GM12875 (cell line): ENCODE measurements around the gene COL25A1.

Source experiments
- H3K4me3 ChIP-seq: one replicate; pipeline ENCODE4 v1.5.1; 2011; ENCODE audit warnings: low read depth, low read length, control low read depth
- CTCF ChIP-seq: IDR thresholded peaks from 2 replicates; pipeline ENCODE4 v1.5.1; 2011; ENCODE audit warnings: low read depth, mild to moderate bottlenecking, control low read depth, inconsistent platforms, low read length, moderate library complexity, borderline replicate concordance; ENCODE audit not compliant: insufficient read depth

The COL25A1 gene

GRCh38 chr4:109238746-109239145 is 63.7 kb downstream of the COL25A1 start:
- no peak for TF ChIP-seq CTCF
- H3K4me3 ChIP-seq: no peak overlapping the region

- TF ChIP-seq CTCF: no peak
Measured at GRCh38 chr4:109235683-109236082, 66.8 kb downstream of the COL25A1 start.

GRCh38 chr4:109234596-109234995 is 67.9 kb downstream of the COL25A1 start:
- TF ChIP-seq CTCF: no peak
- no peak overlapping the region for H3K4me3 ChIP-seq

More at GRCh38 chr4:109235683-109236082, 66.8 kb downstream of the COL25A1 start:
- H3K4me3 ChIP-seq: no peak overlapping the region

GRCh38 chr4:109233570-109233969 is 68.9 kb downstream of the COL25A1 start:
- no peak for TF ChIP-seq CTCF
- no peak overlapping the region for H3K4me3 ChIP-seq

GRCh38 chr4:109232681-109233080 is 69.8 kb downstream of the COL25A1 start:
- TF ChIP-seq CTCF: no peak

GRCh38 chr4:109231331-109231730 is 71.1 kb downstream of the COL25A1 start:
- no peak for TF ChIP-seq CTCF
- H3K4me3 ChIP-seq: no peak overlapping the region

More at GRCh38 chr4:109232681-109233080, 69.8 kb downstream of the COL25A1 start:
- H3K4me3 ChIP-seq: no peak overlapping the region

- no peak for TF ChIP-seq CTCF
- no peak overlapping the region for H3K4me3 ChIP-seq
Measured at GRCh38 chr4:109229028-109229427, 73.4 kb downstream of the COL25A1 start.
